ENCODE data around the gene CCDC12. TPM values are rescaled to one million over a fixed set of nuclear protein-coding genes. Genes with fewer than 3 reads are reported as not detected.

The CCDC12 gene
- total and polyA plus RNA-seq, 7 donors = 33.1 to 80.9 (median 41.0) TPM

DNA sequence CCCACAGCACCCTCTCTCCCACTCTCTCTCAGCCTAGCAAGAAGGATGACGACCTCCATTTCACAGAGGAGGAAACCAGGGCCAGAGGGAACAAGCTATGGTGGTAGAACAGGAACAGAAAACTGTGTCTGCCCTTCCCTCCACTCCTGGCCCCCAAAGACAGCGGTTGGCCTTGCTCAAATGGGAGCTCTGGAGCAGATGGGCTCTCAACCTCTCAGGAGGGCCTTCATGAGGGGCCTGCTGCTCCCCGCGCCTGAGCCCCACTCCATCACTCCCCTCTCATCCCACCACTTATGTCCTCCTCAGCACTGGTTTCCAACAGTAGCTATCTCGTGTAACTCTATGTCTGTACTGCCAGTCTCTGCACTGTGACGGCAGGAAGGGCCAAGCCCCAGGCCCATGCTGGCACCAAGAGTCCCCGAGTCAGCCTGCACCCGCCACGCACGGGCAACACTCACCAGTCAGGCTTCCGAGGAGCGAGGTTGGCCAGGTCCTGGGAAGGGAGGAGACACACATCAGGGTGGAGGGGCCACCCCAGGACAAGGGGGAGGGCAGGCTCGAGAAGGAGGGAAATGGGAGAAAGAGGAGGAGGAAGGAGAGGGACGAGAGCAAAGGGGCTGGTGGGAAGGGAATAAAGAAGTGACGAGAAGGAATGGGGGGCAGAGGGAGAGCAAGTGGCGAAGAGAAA lies 53.5 kb downstream of the CCDC12 start:
- Histone ChIP-seq H3K4me3 (no peak overlapping the region), H3K27me3 (no peaks in the 10 kb centered on the region), H3K4me1 (peaks cover 0 to 45% (median 33%) of the 10 kb centered on the region in 4 donors), H3K27ac (no peak overlapping the region), H3K36me3 (peaks cover 13 to 75% (median 59%) of the 10 kb centered on the region in 4 donors), H3K9me3 (no peaks in the 10 kb centered on the region)
- intact Hi-C loops (cut with DNase I) = loop anchor here (1.0 kb wide), 1 partner anchor 75 kb away; no protein-coding TSS in a partner anchor
- DNase-seq = peak; percentile 53
- no peak for TF ChIP-seq POLR2AphosphoS5 (IDR thresholded peaks at IDR 0.05)
- no peak for TF ChIP-seq EP300 (IDR thresholded peaks at IDR 0.05)
- no peak for TF ChIP-seq POLR2A (IDR thresholded peaks at IDR 0.05)
- TF ChIP-seq CTCF (IDR thresholded peaks at IDR 0.05) = no peak
- WGBS, 2 donors = 93 to 95% methylated on average over 16 of the region's 16 CpGs

GRCh38 chr3:46922426-46922825 lies 54.1 kb downstream of the CCDC12 start:
- 95 to 96% methylated on average over 4 of the region's 4 CpGs for WGBS, 2 donors
- H3K9me3 ChIP-seq = no peaks in the 10 kb centered on the region
- peaks cover 0 to 39% (median 29%) of the 10 kb centered on the region in 4 donors for H3K4me1 ChIP-seq
- intact Hi-C loops (cut with DNase I) = no loop called here
- DNase-seq = peak; percentile 39
- H3K27ac ChIP-seq = no peak overlapping the region
- peaks cover 13 to 81% (median 61%) of the 10 kb centered on the region in 4 donors for H3K36me3 ChIP-seq
- no peak overlapping the region for H3K4me3 ChIP-seq
- no peaks in the 10 kb centered on the region for H3K27me3 ChIP-seq
- TF ChIP-seq POLR2AphosphoS5 (IDR thresholded peaks at IDR 0.05) (no peak), POLR2A (IDR thresholded peaks at IDR 0.05) (no peak), CTCF (IDR thresholded peaks at IDR 0.05) (no peak), EP300 (IDR thresholded peaks at IDR 0.05) (no peak)

GRCh38 chr3:46921871-46922271 lies 54.7 kb downstream of the CCDC12 start:
- no peaks in the 10 kb centered on the region for H3K27me3 ChIP-seq
- H3K4me3 ChIP-seq = no peak overlapping the region
- H3K9me3 ChIP-seq = no peaks in the 10 kb centered on the region
- DNase-seq = peak; percentile 45
- TF ChIP-seq POLR2AphosphoS5 (IDR thresholded peaks at IDR 0.05) (no peak), EP300 (IDR thresholded peaks at IDR 0.05) (no peak), CTCF (IDR thresholded peaks at IDR 0.05) (no peak), POLR2A (IDR thresholded peaks at IDR 0.05) (no peak)
- intact Hi-C loops (cut with DNase I) = no loop called here
- peaks cover 13 to 87% (median 62%) of the 10 kb centered on the region in 4 donors for H3K36me3 ChIP-seq
- peaks cover 0 to 34% (median 24%) of the 10 kb centered on the region in 4 donors for H3K4me1 ChIP-seq
- 90 to 95% methylated on average over 7 of the region's 7 CpGs for WGBS, 2 donors
- no peak overlapping the region for H3K27ac ChIP-seq

- intact Hi-C loops (cut with DNase I) = no loop called here
- DNase-seq = no peak
- 94 to 97% methylated on average over 4 of the region's 4 CpGs for WGBS, 2 donors
- H3K27me3 ChIP-seq = no peaks in the 10 kb centered on the region
- H3K4me3 ChIP-seq = no peak overlapping the region
- peaks cover 13 to 93% (median 62%) of the 10 kb centered on the region in 4 donors for H3K36me3 ChIP-seq
- no peaks in the 10 kb centered on the region for H3K9me3 ChIP-seq
- no peak for TF ChIP-seq EP300 (IDR thresholded peaks at IDR 0.05)
- TF ChIP-seq POLR2AphosphoS5 (IDR thresholded peaks at IDR 0.05) = no peak
- no peak for TF ChIP-seq POLR2A (IDR thresholded peaks at IDR 0.05)
- no peak for TF ChIP-seq CTCF (IDR thresholded peaks at IDR 0.05)
- peaks cover 0 to 25% (median 16%) of the 10 kb centered on the region in 4 donors for H3K4me1 ChIP-seq
- no peak overlapping the region for H3K27ac ChIP-seq
Measured at GRCh38 chr3:46921041-46921440, 55.5 kb downstream of the CCDC12 start.

All from sigmoid colon (tissue), 7 donors.